Ovary (tissue), 3 donors: Measurements from ENCODE around the gene PHF21A.

Experiments used
- EP300 ChIP-seq: sonication (generic); formaldehyde crosslinking; IDR thresholded peaks from one replicate; pipeline ENCODE4 v1.6.1; 2017; ENCODE audit warnings: antibody characterized with exemption
- TF ChIP-seq, protein P1 (sequence below), 3 donors: fragments of 450-650 bp in 2 of 3; fragments of 200-600 bp in 1 of 3; IDR thresholded peaks; one replicate each; pipeline versions ENCODE4 v1.5.1 to v1.8.0; 2016 to 2022; ENCODE audit warnings: antibody characterized with exemption in 3 of 3, mild to moderate bottlenecking in 1 of 3
- donor health status: DM: no; HTN: no; CAD: no.

GRCh38 chr11:45967506-45967905, 153.7 kb downstream of the PHF21A start:
- TF ChIP-seq, protein P1, sequence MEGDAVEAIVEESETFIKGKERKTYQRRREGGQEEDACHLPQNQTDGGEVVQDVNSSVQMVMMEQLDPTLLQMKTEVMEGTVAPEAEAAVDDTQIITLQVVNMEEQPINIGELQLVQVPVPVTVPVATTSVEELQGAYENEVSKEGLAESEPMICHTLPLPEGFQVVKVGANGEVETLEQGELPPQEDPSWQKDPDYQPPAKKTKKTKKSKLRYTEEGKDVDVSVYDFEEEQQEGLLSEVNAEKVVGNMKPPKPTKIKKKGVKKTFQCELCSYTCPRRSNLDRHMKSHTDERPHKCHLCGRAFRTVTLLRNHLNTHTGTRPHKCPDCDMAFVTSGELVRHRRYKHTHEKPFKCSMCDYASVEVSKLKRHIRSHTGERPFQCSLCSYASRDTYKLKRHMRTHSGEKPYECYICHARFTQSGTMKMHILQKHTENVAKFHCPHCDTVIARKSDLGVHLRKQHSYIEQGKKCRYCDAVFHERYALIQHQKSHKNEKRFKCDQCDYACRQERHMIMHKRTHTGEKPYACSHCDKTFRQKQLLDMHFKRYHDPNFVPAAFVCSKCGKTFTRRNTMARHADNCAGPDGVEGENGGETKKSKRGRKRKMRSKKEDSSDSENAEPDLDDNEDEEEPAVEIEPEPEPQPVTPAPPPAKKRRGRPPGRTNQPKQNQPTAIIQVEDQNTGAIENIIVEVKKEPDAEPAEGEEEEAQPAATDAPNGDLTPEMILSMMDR (IDR thresholded peaks at IDR 0.05), result no peak
- no peak for TF ChIP-seq EP300
